RCC 7860 (cell line): ENCODE measurements around the gene ERAL1.
A peak's percentile ranks its signal among the peaks of the same experiment; 100 is the strongest.
"Not testable (repeated sequence)": the region's sequence is repeated elsewhere in the genome, so short reads cannot be mapped to it uniquely, and the experiment has no call there.

Source experiments
- DNase-seq: peaks from one replicate; pipeline ENCODE4 v3.0.0-alpha.2; 2015; ENCODE audit warnings: low spot score
- FAIRE-seq: peaks from 2 replicates; lab custom pipeline; 2012; peaks lifted over from hg19 to GRCh38; lab: Jason Lieb, UNC

The ERAL1 gene

DNA sequence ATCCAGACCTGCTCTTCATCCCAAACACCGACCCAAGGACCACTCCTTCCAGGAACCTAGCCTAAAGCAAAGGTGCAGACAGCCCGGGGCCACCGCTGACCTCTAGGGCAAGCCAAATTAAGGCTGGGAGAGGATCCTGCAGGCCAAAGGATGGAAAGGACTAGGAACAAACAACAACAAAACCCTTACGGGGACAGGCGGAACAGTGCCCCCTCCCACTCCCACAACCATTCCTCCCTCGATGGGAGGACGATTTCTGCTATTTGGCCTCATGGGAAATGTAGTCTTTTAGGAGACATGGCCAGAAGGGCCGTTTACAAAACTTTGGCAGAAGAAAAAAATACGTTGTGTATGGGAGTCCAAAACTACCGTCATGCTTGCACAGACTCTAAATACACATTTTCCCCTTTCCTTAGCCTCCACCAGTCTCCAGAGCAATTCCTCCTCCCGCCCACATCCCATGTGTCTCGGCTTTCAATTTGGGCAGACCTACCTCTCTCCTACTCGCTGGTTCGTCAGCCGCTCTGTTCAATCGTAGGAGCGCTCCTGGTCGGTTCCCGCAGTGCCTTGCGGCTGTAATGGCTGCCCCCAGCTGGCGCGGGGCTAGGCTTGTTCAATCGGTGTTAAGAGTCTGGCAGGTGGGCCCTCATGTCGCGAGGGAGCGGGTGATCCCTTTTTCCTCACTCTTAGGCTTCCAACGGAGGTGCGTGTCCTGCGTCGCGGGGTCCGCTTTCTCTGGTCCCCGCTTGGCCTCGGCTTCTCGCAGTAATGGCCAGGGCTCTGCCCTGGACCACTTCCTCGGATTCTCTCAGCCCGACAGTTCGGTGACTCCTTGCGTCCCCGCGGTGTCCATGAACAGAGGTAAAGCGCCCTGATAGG lies at the start of gene ERAL1:
ERAL1 (plus strand) TSS at position 560 of the 879 bp plus-strand sequence; CDS start at position 579, 19 bp downstream.
- FAIRE-seq = peak; percentile 62
- peak; percentile 73 for DNase-seq

DNA sequence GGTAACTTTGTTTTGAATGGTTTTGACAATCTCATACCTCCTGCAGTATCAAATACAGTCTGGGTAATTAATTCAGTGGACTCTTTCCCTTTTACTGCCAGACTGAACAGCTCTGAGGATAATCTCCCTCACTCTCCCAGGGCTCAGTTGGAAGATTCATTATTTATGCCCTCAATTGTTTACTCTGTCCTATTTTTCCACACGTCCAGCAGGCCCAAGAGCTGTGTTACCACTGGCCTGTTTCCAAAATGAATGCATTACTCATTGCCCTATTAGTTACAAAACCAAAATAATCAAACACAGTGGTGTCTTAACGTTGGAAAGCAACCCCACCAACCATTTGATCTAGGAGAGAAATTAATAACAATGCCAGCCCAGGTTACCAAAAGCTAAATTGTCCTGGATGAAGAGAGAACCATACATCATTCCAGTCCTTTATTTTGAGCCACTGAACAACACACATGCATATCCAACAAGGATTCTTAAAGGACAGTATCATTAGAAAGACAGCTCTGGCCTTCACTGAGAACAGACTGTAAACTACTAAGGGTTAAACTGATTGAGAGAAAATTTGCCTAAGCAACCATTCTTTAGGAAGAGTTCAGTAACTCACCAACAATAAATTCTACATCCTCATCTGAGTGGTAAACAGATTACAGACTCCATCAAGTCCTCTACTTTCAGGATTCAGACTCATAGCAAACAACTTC lies 46.7 kb upstream of the ERAL1 start:
- DNase-seq = peak; percentile 45

GRCh38 chr17:28810437-28810836 lies 44.4 kb upstream of the ERAL1 start:
- FAIRE-seq = no peak

More for the DNA sequence above, 46.7 kb upstream of the ERAL1 start:
- FAIRE-seq = no peak

GRCh38 chr17:28811651-28812090 lies 43.1 kb upstream of the ERAL1 start:
- FAIRE-seq = peak; percentile 87

More at GRCh38 chr17:28810437-28810836, 44.4 kb upstream of the ERAL1 start:
- no peak for DNase-seq

GRCh38 chr17:28812091-28812747 lies 42.6 kb upstream of the ERAL1 start:
- FAIRE-seq = no peak
- DNase-seq = peak; percentile 91

More at GRCh38 chr17:28811651-28812090, 43.1 kb upstream of the ERAL1 start:
- peak; percentile 68 for DNase-seq

GRCh38 chr17:28812748-28813377 lies 42.0 kb upstream of the ERAL1 start:
- DNase-seq (no peak), FAIRE-seq (no peak)

DNA sequence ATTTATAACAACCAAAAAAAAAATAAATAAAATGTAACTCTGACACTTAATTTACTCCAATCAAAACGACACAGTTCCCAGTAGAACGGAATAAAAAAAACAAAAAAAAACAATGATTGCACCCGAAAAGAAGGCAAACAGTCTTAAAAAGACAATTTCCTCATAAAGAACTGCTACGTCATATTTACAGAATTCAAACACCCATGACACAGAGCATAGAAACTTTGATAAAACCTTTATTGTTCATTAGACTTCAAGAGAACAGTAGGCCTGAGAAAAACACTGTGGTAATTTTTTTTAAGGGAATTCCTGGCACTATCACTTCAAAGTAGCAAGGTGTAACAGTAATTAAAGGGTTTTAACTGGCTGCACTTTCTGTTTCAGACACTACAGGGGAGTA lies 38.3 kb upstream of the ERAL1 start:
- FAIRE-seq (no peak), DNase-seq (no peak)

- no peak for FAIRE-seq
- DNase-seq = no peak
Observed at GRCh38 chr17:28818819-28819221, 36.0 kb upstream of the ERAL1 start.

DNA sequence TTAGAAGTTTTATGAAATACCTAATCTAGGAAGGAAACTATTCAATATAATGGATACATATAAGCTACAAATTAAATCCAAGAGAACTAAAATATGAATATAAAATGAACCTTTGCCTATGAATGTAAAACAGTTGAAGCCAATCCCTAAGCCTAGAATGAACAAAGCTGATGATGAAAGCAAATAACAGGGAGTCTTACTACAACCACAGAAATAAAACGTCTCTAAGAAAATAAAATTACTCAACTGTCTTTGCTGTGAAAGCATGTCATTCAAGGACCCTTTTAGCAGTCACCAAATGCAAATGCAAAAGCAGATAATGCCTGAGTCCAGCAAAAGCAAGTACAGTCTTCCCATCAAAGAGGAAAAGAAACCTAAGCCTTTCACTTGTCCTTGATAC lies 35.2 kb upstream of the ERAL1 start:
- DNase-seq (no peak), FAIRE-seq (no peak)

GRCh38 chr17:28827672-28828071 lies 27.1 kb upstream of the ERAL1 start:
- FAIRE-seq (no peak), DNase-seq (no peak)

DNA sequence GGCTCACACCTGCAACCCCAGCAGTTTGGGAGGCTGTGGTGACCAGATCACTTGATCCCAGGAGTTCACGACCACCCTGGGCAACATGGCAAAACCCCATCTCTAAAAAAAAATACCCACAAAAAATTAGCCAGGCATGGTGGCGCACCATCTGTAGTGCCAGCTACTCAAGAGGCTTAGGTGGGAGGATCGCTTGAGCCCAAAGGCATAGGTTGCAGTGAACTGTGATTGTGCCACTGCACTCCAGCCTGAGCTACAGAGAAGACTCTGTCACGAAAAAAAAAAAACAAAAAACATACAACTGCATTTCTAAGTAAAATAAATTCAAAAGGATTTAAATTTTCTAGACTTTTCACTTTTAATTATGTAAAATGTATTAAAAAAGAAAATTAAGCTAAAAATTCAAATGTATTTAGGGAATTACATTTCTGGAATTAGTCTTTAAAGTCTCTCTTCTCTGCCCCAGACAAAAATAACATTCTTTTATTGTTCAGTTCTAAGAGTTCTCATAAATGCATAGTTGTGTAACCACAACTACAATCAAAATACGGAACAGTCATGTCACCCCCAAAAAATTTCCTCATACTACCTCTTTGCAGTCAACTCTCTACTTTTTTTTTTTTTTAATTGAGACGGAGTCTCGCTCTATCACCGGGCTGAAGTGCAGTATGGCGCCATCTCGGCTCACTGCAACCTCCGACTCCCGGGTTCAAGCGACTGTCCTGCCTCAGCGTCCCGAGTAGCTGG lies 26.3 kb upstream of the ERAL1 start:
- DNase-seq (no peak), FAIRE-seq (no peak)

GRCh38 chr17:28834420-28834819 lies 20.4 kb upstream of the ERAL1 start:
- DNase-seq (no peak), FAIRE-seq (no peak)

DNA sequence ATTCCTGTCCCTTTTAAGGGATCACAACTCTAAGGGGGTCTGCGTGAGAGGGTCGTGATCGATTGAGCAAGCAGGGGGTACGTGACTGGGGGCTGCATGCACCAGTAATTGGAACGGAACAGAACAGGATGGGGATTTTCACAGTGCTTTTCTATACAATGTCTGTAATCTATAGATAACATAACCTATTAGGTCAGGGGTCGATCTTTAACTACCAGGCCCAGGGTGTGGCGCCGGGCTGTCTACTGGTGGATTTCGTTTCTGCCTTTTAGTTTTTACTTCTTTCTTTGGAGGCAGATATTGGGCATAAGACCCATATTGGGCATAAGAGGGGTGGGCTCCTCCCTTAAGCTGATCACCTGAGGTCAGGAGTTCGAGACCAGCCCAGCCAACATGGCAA lies 18.3 kb upstream of the ERAL1 start:
- not testable (repeated sequence) for DNase-seq, FAIRE-seq

DNA sequence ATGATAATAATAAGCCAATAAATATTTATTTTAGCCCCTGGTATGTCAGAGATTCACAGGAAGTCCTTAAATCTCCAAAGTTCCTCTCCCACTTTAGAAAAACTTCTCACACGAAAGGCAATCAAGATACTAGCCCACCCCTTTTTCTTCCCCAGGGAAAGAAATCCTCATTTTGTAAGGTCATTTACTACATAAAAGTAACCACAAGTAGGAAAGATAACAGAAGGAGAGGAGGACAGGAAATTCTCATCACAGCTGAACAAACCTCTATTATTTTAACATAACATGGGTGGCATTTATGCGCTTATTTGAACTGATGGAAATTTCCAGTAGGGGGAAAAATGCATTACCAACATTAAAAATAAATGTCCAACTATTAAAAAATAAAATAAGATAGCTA lies 15.6 kb upstream of the ERAL1 start:
- DNase-seq (no peak), FAIRE-seq (no peak)

- DNase-seq (no peak), FAIRE-seq (no peak)
Observed at GRCh38 chr17:28841901-28842281, 12.9 kb upstream of the ERAL1 start.

DNA sequence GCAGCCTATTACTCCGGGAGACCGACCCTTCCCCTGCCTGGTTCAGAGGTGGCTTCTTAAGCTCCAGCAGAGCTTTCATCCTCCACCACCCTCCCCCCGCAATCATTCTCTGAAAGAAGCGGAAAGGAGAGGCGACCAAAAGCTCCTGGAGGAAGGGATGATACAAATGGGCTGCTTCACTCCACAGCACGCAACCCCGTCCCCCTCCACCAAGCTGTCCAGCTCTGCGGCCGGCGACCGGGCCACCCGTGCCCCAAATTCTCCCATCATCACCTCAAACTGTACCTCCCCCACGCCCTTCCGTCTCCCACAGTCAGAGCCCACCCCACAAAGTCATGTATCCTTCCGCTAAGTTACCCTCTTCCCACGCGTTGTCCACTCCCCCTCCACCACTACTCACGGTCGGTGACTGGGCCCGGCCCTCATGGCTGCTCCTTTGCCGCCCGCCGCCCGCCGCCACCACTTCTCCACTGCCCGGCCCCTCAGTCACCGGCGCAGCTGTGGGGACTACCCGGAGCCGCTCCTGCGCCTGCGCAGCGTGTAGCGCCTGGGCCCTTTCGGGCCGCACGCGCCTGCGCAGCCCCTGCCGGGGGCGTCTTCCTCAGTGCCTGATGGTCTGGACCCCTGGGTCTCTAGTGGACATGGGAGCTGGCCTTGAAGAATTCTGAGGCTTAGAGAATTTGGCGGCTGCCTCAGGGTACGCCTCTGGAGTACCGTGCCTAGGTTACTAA lies 12.4 kb upstream of the ERAL1 start, which contains the start of gene FAM222B:
FAM222B (minus strand) TSS at position 509 of the 731 bp plus-strand sequence. CDS start 76,123 bp downstream, outside the sequence.
- FAIRE-seq (no peak), DNase-seq (peak; percentile 69)

GRCh38 chr17:28843816-28844148 lies 11.0 kb upstream of the ERAL1 start:
- FAIRE-seq (no peak), DNase-seq (no peak)

- FAIRE-seq (no peak), DNase-seq (no peak)
Observed at GRCh38 chr17:28846231-28846630, 8.6 kb upstream of the ERAL1 start.

DNA sequence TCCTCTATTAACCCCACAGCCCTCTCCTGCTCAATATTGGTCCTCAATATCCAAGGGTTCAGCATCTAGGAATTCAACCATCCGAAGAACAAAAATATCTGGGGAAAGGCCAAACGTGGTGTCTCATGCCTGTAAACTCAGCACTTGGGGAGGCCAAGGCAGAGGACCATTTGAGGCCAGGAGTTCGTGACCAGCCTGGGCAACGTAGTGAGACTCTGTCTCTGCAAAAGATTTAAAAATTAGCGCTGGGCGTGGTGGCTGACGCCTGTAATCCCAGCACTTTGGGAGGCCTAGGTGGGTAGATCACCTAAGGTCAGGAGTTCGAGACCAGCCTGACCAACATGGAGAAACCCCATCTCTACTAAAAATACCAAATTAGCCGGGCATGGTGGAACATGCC lies 8.1 kb upstream of the ERAL1 start:
- DNase-seq, FAIRE-seq: not testable (repeated sequence)
